ENCODE data around the gene HS1BP3. TPM values are rescaled to one million over a fixed set of nuclear protein-coding genes. Genes with fewer than 3 reads are reported as not detected.

Gene HS1BP3
- polyA plus RNA-seq, 2 of the 4 experiments (the other 2 are of a cell fraction) = 12.4 to 23.5 TPM

DNA sequence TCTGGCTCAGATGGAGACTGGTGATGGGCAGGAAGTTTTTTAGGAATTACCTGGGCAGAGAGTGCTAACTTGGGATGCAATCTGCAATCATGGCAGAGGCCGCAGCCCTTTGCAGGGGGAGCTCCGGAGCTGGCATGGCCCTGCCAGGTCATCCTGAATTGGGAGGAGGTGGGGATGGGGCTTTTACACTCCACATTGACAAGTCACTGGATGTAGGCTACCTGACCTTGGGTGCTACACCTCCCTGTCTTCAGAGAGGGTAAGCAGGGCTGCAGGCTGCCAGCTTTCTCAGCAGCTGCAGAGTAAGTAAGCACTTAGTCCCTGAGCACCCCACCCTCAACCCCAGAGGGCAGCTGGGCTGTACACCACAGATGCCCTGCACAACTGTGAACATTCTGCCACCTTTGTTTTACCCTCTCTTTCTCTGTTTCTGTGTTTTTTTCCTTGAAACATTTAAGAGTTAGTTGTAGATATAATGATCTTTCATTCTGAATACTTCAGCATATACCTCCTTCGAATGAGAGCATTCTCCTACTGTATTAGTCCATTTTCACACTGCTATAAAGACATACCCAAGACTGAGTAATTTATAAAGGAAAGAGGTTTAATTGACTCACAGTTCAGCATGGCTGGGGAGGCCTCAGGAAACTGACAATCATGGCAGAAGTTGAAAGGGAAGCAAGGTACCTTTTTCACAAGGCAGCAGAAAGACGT lies 6.8 kb upstream of the HS1BP3 start:
- no peak for ATAC-seq
- H3K4me2 ChIP-seq = no peak overlapping the region
- TF ChIP-seq ZSCAN20 (CRISPR knock-in tag; IDR thresholded peaks at IDR 0.05) = no peak
- no peak for TF ChIP-seq CBX8 (IDR thresholded peaks at IDR 0.05)
- TF ChIP-seq, protein P1, sequence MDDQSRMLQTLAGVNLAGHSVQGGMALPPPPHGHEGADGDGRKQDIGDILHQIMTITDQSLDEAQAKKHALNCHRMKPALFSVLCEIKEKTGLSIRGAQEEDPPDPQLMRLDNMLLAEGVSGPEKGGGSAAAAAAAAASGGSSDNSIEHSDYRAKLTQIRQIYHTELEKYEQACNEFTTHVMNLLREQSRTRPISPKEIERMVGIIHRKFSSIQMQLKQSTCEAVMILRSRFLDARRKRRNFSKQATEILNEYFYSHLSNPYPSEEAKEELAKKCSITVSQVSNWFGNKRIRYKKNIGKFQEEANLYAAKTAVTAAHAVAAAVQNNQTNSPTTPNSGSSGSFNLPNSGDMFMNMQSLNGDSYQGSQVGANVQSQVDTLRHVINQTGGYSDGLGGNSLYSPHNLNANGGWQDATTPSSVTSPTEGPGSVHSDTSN (IDR thresholded peaks at IDR 0.05) = no peak
- TF ChIP-seq, protein P2, sequence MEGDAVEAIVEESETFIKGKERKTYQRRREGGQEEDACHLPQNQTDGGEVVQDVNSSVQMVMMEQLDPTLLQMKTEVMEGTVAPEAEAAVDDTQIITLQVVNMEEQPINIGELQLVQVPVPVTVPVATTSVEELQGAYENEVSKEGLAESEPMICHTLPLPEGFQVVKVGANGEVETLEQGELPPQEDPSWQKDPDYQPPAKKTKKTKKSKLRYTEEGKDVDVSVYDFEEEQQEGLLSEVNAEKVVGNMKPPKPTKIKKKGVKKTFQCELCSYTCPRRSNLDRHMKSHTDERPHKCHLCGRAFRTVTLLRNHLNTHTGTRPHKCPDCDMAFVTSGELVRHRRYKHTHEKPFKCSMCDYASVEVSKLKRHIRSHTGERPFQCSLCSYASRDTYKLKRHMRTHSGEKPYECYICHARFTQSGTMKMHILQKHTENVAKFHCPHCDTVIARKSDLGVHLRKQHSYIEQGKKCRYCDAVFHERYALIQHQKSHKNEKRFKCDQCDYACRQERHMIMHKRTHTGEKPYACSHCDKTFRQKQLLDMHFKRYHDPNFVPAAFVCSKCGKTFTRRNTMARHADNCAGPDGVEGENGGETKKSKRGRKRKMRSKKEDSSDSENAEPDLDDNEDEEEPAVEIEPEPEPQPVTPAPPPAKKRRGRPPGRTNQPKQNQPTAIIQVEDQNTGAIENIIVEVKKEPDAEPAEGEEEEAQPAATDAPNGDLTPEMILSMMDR (IDR thresholded peaks at IDR 0.05) = no peak
- TF ChIP-seq EHMT2 (IDR thresholded peaks at IDR 0.05; ENCODE audit: low read depth) = no peak
- no peak for TF ChIP-seq MAZ (IDR thresholded peaks at IDR 0.05; ENCODE audit: borderline replicate concordance, low read depth, low read length)
- no peak for TF ChIP-seq POLR2AphosphoS2 (conservative IDR thresholded peaks at IDR 0.05; ENCODE audit: low read length)
- TF ChIP-seq CHD2 (IDR thresholded peaks at IDR 0.05; ENCODE audit: low read length, partially characterized antibody) = no peak
- TF ChIP-seq RAD21 (conservative IDR thresholded peaks at IDR 0.05 in 1 of 2, IDR thresholded peaks at IDR 0.05 in 1 of 2) = no peak
- TF ChIP-seq HDAC2 (IDR thresholded peaks at IDR 0.05) = no peak
- TF ChIP-seq HEYL (CRISPR knock-in tag; IDR thresholded peaks at IDR 0.05) = no peak
- no peak for TF ChIP-seq ZC3H11A (IDR thresholded peaks at IDR 0.05)
- TF ChIP-seq POLR2A (IDR thresholded peaks at IDR 0.05; ENCODE audit: low read length) = no peak
- H3K27ac ChIP-seq = no peak overlapping the region
- POLR2A ChIA-PET = no interaction called here
- H3K4me1 ChIP-seq = no peaks in the 10 kb centered on the region
- WGBS (ENCODE audit: missing lambda C conversion rate) = 64% methylated on average over 4 of the region's 4 CpGs
- no peak overlapping the region for H3K4me3 ChIP-seq
- no peaks in the 10 kb centered on the region for H3K9me3 ChIP-seq
- no peak for FAIRE-seq
- no peak for DNase-seq (ENCODE audit: low read depth in 1 of 2, low spot score in 1 of 2)
- CTCF ChIA-PET = interaction anchor here (1.1 to 12.0 kb wide), 7 partner anchors 6 to 460 kb away, joined by 3 to 171 read pairs (median 5); partner anchors contain the start of gene GDF7

DNA sequence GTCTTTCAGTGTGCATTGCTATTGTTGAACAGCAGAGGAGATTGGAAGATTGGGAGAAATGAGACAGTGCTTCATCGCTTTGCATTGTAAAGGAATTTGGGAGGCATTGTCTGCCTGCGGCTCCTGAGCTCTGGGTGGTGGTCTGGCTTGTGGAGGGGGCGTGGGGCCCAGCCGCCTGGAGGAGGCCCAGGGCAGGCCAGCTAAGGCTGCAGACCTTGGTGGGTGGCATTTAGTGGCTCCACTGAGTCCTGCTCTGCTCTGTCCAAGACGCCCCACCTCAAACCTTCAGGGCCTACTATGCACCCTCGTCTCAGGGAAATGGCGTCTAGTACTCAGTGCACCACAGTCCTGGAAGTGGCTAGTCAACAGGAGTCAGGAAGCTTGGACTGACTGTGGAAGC lies 5.7 kb upstream of the HS1BP3 start:
- 59% methylated on average over 7 of the region's 7 CpGs for WGBS (ENCODE audit: missing lambda C conversion rate)
- no peak overlapping the region for H3K4me2 ChIP-seq
- FAIRE-seq = no peak
- no peak for TF ChIP-seq POLR2AphosphoS2 (conservative IDR thresholded peaks at IDR 0.05; ENCODE audit: low read length)
- TF ChIP-seq KDM5A (IDR thresholded peaks at IDR 0.05) = no peak
- TF ChIP-seq CBX8 (IDR thresholded peaks at IDR 0.05) = no peak
- TF ChIP-seq ZSCAN20 (CRISPR knock-in tag; IDR thresholded peaks at IDR 0.05) = no peak
- TF ChIP-seq ESRRA (IDR thresholded peaks at IDR 0.05; ENCODE audit: borderline replicate concordance, low read length) = no peak
- TF ChIP-seq KDM1A (IDR thresholded peaks at IDR 0.05; ENCODE audit: low read depth) = no peak
- TF ChIP-seq ZC3H11A (IDR thresholded peaks at IDR 0.05) = no peak
- no peak for TF ChIP-seq JUNB (IDR thresholded peaks at IDR 0.05)
- TF ChIP-seq RNF2 (IDR thresholded peaks at IDR 0.05; ENCODE audit: borderline replicate concordance, low read depth) = no peak
- TF ChIP-seq HOXB5 (CRISPR knock-in tag; IDR thresholded peaks at IDR 0.05) = no peak
- no peak for TF ChIP-seq EHMT2 (IDR thresholded peaks at IDR 0.05; ENCODE audit: low read depth)
- TF ChIP-seq BHLHE40 (IDR thresholded peaks at IDR 0.05; ENCODE audit: low read depth, low read length) = no peak
- no peak for TF ChIP-seq POLR2A (IDR thresholded peaks at IDR 0.05; ENCODE audit: low read length)
- no peak for TF ChIP-seq EHF (CRISPR knock-in tag; IDR thresholded peaks at IDR 0.05)
- TF ChIP-seq SMC3 (IDR thresholded peaks at IDR 0.05) = no peak
- H3K4me1 ChIP-seq = peaks cover 2% of the 10 kb centered on the region; the same call in 1 of the 3 replicates
- H3K27ac ChIP-seq = no peak overlapping the region
- no peak for ATAC-seq
- CTCF ChIA-PET = interaction anchor here (0.7 to 12.0 kb wide), 8 partner anchors 7 to 461 kb away, joined by 3 to 171 read pairs (median 5); partner anchors contain the start of gene GDF7
- POLR2A ChIA-PET = no interaction called here
- H3K9me3 ChIP-seq = no peaks in the 10 kb centered on the region
- H3K4me3 ChIP-seq = no peak overlapping the region
- DNase-seq (ENCODE audit: low read depth in 1 of 2, low spot score in 1 of 2) = no peak

DNA sequence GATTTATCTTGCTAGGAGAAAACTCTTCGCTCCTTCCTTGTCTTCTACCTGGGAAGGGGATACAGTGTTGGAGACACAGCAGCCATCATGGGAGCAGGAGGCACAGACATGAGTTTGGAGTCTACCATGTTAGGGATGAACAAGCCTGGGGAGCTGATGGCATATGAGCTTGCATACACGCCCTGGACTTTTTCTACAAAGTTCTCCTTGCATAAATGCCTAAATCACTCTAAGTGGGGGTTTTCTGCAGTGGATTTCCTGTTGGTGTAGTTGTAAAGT lies 3.6 kb upstream of the HS1BP3 start:
- CTCF ChIA-PET = interaction anchor here (1.4 to 12.0 kb wide), 5 partner anchors 9 to 308 kb away, joined by 3 to 171 read pairs (median 44); partner anchors contain the start of gene GDF7
- Histone ChIP-seq H3K9me3 (no peaks in the 10 kb centered on the region), H3K4me2 (no peak overlapping the region), H3K4me1 (peaks cover 12% of the 10 kb centered on the region; the same call in 2 of the 3 replicates), H3K4me3 (no peak overlapping the region), H3K27ac (no peak overlapping the region)
- DNase-seq (ENCODE audit: low read depth in 1 of 2, low spot score in 1 of 2) (no peak), FAIRE-seq (no peak), ATAC-seq (no peak)
- POLR2A ChIA-PET = interaction anchor here (1.2 kb wide), 1 partner anchor 208 kb away, joined by 4 read pairs; the partner anchor contains the start of gene RHOB
- 74% methylated on average over 2 of the region's 2 CpGs for WGBS (ENCODE audit: missing lambda C conversion rate)
- no peak for TF ChIP-seq FOSL2 (IDR thresholded peaks at IDR 0.05)
- no peak for TF ChIP-seq FOSL2 (CRISPR knock-in tag; IDR thresholded peaks at IDR 0.05)
- TF ChIP-seq NPAS2 (CRISPR knock-in tag; IDR thresholded peaks at IDR 0.05; ENCODE audit: borderline replicate concordance) = no peak
- no peak for TF ChIP-seq FOSB (CRISPR knock-in tag; IDR thresholded peaks at IDR 0.05)
- no peak for TF ChIP-seq CEBPB (IDR thresholded peaks at IDR 0.05)
- TF ChIP-seq, protein P3, sequence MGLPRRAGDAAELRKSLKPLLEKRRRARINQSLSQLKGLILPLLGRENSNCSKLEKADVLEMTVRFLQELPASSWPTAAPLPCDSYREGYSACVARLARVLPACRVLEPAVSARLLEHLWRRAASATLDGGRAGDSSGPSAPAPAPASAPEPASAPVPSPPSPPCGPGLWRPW (IDR thresholded peaks at IDR 0.05) = no peak
- TF ChIP-seq EHMT2 (IDR thresholded peaks at IDR 0.05; ENCODE audit: low read depth) = no peak
- TF ChIP-seq CBX8 (IDR thresholded peaks at IDR 0.05) = no peak
- no peak for TF ChIP-seq HOXB13 (CRISPR knock-in tag; IDR thresholded peaks at IDR 0.05; ENCODE audit: low read depth)
- TF ChIP-seq, protein P4, sequence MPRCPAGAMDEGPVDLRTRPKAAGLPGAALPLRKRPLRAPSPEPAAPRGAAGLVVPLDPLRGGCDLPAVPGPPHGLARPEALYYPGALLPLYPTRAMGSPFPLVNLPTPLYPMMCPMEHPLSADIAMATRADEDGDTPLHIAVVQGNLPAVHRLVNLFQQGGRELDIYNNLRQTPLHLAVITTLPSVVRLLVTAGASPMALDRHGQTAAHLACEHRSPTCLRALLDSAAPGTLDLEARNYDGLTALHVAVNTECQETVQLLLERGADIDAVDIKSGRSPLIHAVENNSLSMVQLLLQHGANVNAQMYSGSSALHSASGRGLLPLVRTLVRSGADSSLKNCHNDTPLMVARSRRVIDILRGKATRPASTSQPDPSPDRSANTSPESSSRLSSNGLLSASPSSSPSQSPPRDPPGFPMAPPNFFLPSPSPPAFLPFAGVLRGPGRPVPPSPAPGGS (IDR thresholded peaks at IDR 0.05) = no peak
- TF ChIP-seq POLR2AphosphoS2 (conservative IDR thresholded peaks at IDR 0.05; ENCODE audit: low read length) = no peak
- TF ChIP-seq MAZ (IDR thresholded peaks at IDR 0.05; ENCODE audit: borderline replicate concordance, low read depth, low read length) = no peak
- TF ChIP-seq PHF8 (IDR thresholded peaks at IDR 0.05; ENCODE audit: borderline replicate concordance, low read depth) = no peak
- no peak for TF ChIP-seq KDM1A (IDR thresholded peaks at IDR 0.05; ENCODE audit: low read depth)

Data from A549 (cell line).